A549 (cell line): Measurements from ENCODE around the gene PRSS12. TPM values are rescaled to one million over a fixed set of nuclear protein-coding genes. Genes with fewer than 3 reads are reported as not detected.

Source experiments
- ATAC-seq, 2 experiments: fragments of 200-7000 bp in 1 of 2; fragments of >200 bp in 1 of 2; cut with Nextera tagmentation in 1 of 2; cut with Tn5 transposase in 1 of 2; 3 replicates each; pipeline versions ENCODE4 v1.8.0 to v1.9.1; 2018 to 2020; ENCODE audit warnings: mild to moderate bottlenecking in 1 of 2, moderate library complexity in 1 of 2
- CTCF ChIA-PET: fragments of 300-600 bp; sonication (Branson Sonifier 250); formaldehyde crosslinking; extraction: SDS; loops from one replicate; lab custom pipeline; 2021; ENCODE audit warnings: antibody characterized with exemption, inconsistent platforms; lab: Yijun Ruan, JAX
- POLR2A ChIA-PET: fragments of 350-600 bp; formaldehyde crosslinking; extraction: SDS; loops from one replicate; lab custom pipeline; 2021; ENCODE audit warnings: antibody characterized with exemption, inconsistent platforms; lab: Yijun Ruan, JAX
- DNase-seq, 2 experiments: peaks; one replicate each; pipeline versions ENCODE4 v3.0.0 to v3.0.0-alpha.2; 2011 to 2016; ENCODE audit warnings: low read depth in 1 of 2, low spot score in 1 of 2
- FAIRE-seq: peaks from 2 replicates; lab custom pipeline; 2011; peaks lifted over from hg19 to GRCh38; lab: Jason Lieb, UNC
- H3K27ac ChIP-seq, 2 experiments: fragments of >200 bp; sonication (Bioruptor Twin); formaldehyde crosslinking; 3 replicates each; pipeline ENCODE4 v1.5.1; 2016 to 2017
- H3K4me1 ChIP-seq: fragments of >200 bp; sonication (Bioruptor Twin); formaldehyde crosslinking; 3 replicates; pipeline ENCODE4 v1.6.1; 2016
- H3K4me2 ChIP-seq: fragments of >200 bp; sonication (Bioruptor Twin); formaldehyde crosslinking; 3 replicates; pipeline ENCODE4 v1.6.1; 2016
- H3K4me3 ChIP-seq: fragments of >200 bp; sonication (Bioruptor Twin); formaldehyde crosslinking; 3 replicates; pipeline ENCODE4 v1.5.1; 2016
- H3K9me3 ChIP-seq: fragments of >200 bp; sonication (Bioruptor Twin); formaldehyde crosslinking; 3 replicates; pipeline ENCODE4 v1.6.1; 2016
- CBX2 ChIP-seq: fragments of 200-600 bp; sonication (generic); IDR thresholded peaks from 2 replicates; pipeline ENCODE4 v1.6.1; 2016; ENCODE audit warnings: low read depth, mild to moderate bottlenecking, borderline replicate concordance
- CBX8 ChIP-seq: fragments of 200-600 bp; sonication (generic); IDR thresholded peaks from 2 replicates; pipeline ENCODE4 v1.6.1; 2016
- EHMT2 ChIP-seq: fragments of 200-600 bp; sonication (generic); IDR thresholded peaks from 2 replicates; pipeline ENCODE4 v1.6.1; 2016; ENCODE audit warnings: antibody characterized with exemption, low read depth, mild to moderate bottlenecking, moderate library complexity
- ESRRA ChIP-seq: fragments of 150-350 bp; IDR thresholded peaks from 2 replicates; pipeline ENCODE4 v1.6.1; 2014; ENCODE audit warnings: mild to moderate bottlenecking, low read length, borderline replicate concordance
- FOXS1 ChIP-seq: fragments of 250-450 bp; sonication (Bioruptor Pico); IDR thresholded peaks from 2 replicates; pipeline ENCODE4 v1.5.0; 2020; ENCODE audit warnings: mild to moderate bottlenecking, moderate library complexity
- HEYL ChIP-seq: fragments of 250-450 bp; sonication (Bioruptor Pico); IDR thresholded peaks from 2 replicates; pipeline ENCODE4 v1.8.0; 2021; ENCODE audit warnings: mild to moderate bottlenecking, moderate library complexity
- HOXA7 ChIP-seq: fragments of 250-450 bp; sonication (Bioruptor Pico); IDR thresholded peaks from 2 replicates; pipeline ENCODE4 v1.5.0; 2020; ENCODE audit warnings: mild to moderate bottlenecking, moderate library complexity
- HOXB13 ChIP-seq: fragments of 250-450 bp; sonication (Bioruptor Pico); IDR thresholded peaks from 2 replicates; pipeline ENCODE4 v1.5.0; 2020; ENCODE audit warnings: low read depth, mild to moderate bottlenecking, moderate library complexity
- HOXB5 ChIP-seq: fragments of 250-450 bp; sonication (Bioruptor Pico); IDR thresholded peaks from 2 replicates; pipeline ENCODE4 v1.5.0; 2020; ENCODE audit warnings: mild to moderate bottlenecking, moderate library complexity
- MAZ ChIP-seq: fragments of 150-350 bp; IDR thresholded peaks from 2 replicates; pipeline ENCODE4 v1.6.1; 2014; ENCODE audit warnings: antibody characterized with exemption, low read depth, low read length, borderline replicate concordance
- NPAS2 ChIP-seq: fragments of 250-450 bp; sonication (Bioruptor Pico); IDR thresholded peaks from 2 replicates; pipeline ENCODE4 v1.8.0; 2022; ENCODE audit warnings: mild to moderate bottlenecking, moderate library complexity, borderline replicate concordance
- NR3C1 ChIP-seq: fragments of >200 bp; sonication (Bioruptor Twin); formaldehyde crosslinking; IDR thresholded peaks from 3 replicates; pipeline ENCODE4 v1.6.1; 2017
- POLR2A ChIP-seq: IDR thresholded peaks from 2 replicates; pipeline ENCODE4 v1.6.1; 2012; ENCODE audit warnings: mild to moderate bottlenecking, low read length
- RCOR1 ChIP-seq: fragments of 150-350 bp; IDR thresholded peaks from 2 replicates; pipeline ENCODE4 v1.6.1; 2014; ENCODE audit warnings: antibody characterized with exemption, low read length, low read depth
- RFX5 ChIP-seq: fragments of 450-650 bp; IDR thresholded peaks from 2 replicates; pipeline ENCODE4 v1.7.1; 2014; ENCODE audit warnings: antibody characterized with exemption, mild to moderate bottlenecking, moderate library complexity
- RNF2 ChIP-seq: fragments of 200-600 bp; sonication (generic); IDR thresholded peaks from 2 replicates; pipeline ENCODE4 v1.6.1; 2016; ENCODE audit warnings: low read depth, mild to moderate bottlenecking, antibody characterized with exemption, moderate library complexity, borderline replicate concordance
- SMC3 ChIP-seq: fragments of >200 bp; sonication (Bioruptor Twin); formaldehyde crosslinking; IDR thresholded peaks from 3 replicates; pipeline ENCODE4 v1.6.1; 2018; ENCODE audit warnings: inconsistent platforms
- TP53 ChIP-seq: fragments of 250-450 bp; sonication (Bioruptor Pico); IDR thresholded peaks from 2 replicates; pipeline ENCODE4 v1.5.0; 2021; ENCODE audit warnings: mild to moderate bottlenecking, moderate library complexity
- ZC3H11A ChIP-seq: fragments of 450-650 bp; IDR thresholded peaks from 2 replicates; pipeline ENCODE4 v1.6.1; 2014; ENCODE audit warnings: antibody characterized with exemption, mild to moderate bottlenecking
- ZFP36 ChIP-seq: fragments of 450-650 bp; IDR thresholded peaks from 2 replicates; pipeline ENCODE4 v1.6.1; 2014; ENCODE audit warnings: borderline replicate concordance; ENCODE audit not compliant: partially characterized antibody
- WGBS: methylation state at CpG from one replicate; pipeline ENCODE4 v1.1.6; 2017; ENCODE audit errors: missing lambda C conversion rate; 5-methylcytosine and 5-hydroxymethylcytosine counted together
- polyA plus RNA-seq, 4 experiments: library from polyadenylated mRNA; depleted of rRNA in 3 of 4; stranded (reverse); fragments of >200 nt; fragmentation: RNase III in 1 of 4; extraction: RNeasy Plus Mini Kit Qiagen cat#74134 plus additional on column Dnase treatment in 1 of 4; gene quantifications; 2 replicates in 3 of 4; 3 replicates in 1 of 4; pipeline ENCODE4 v1.2.3, GENCODE V29; 2011 to 2017
- TF ChIP-seq, protein P1 (sequence below): fragments of 450-650 bp; IDR thresholded peaks from 2 replicates; pipeline ENCODE4 v1.6.1; 2014; ENCODE audit warnings: antibody characterized with exemption
- TF ChIP-seq, protein P2 (sequence below): fragments of 150-350 bp; IDR thresholded peaks from 2 replicates; pipeline ENCODE4 v1.6.1; 2014; ENCODE audit warnings: low read depth, mild to moderate bottlenecking, low read length
- TF ChIP-seq, protein P3 (sequence below): fragments of 250-450 bp; sonication (Bioruptor Pico); IDR thresholded peaks from 2 replicates; pipeline ENCODE4 v1.5.0; 2020; ENCODE audit warnings: low read depth, mild to moderate bottlenecking, moderate library complexity
- TF ChIP-seq, protein P4 (sequence below): fragments of 200-600 bp; sonication (generic); IDR thresholded peaks from 2 replicates; pipeline ENCODE4 v1.6.1; 2016; ENCODE audit warnings: antibody characterized with exemption, mild to moderate bottlenecking, moderate library complexity
- TF ChIP-seq, protein P5 (sequence below): fragments of >200 bp; sonication (Bioruptor Twin); formaldehyde crosslinking; IDR thresholded peaks from 3 replicates; pipeline ENCODE4 v1.6.1; 2016

Gene PRSS12
- polyA plus RNA-seq, 2 of the 4 experiments (the other 2 are of a cell fraction), result 0.34 to 0.36 TPM

DNA sequence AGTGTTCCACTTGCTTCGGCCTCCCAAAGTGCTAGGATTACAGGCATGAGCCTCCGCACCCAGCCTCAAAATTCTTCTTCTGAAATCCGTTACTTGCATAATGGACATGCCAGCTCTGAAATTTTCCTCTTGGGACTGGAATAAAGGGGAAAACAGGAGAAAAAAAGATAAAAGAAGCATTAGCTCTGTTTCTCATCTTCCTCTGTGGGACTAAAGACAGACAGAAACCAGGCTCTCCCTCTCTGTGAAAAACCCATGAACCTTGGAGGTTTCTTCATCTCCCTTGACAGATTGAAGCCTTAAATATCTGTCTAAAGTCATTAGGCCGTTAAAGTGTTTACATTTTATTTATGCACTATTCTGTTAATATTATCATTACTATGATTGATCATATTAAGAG is 19.4 kb upstream of the PRSS12 start (continued):
- TF ChIP-seq HOXA7, result no peak
- TF ChIP-seq, protein P1, sequence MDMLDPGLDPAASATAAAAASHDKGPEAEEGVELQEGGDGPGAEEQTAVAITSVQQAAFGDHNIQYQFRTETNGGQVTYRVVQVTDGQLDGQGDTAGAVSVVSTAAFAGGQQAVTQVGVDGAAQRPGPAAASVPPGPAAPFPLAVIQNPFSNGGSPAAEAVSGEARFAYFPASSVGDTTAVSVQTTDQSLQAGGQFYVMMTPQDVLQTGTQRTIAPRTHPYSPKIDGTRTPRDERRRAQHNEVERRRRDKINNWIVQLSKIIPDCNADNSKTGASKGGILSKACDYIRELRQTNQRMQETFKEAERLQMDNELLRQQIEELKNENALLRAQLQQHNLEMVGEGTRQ, result no peak
- no peak for TF ChIP-seq POLR2A
- no peak for TF ChIP-seq ZC3H11A
- TF ChIP-seq HOXB13 (CRISPR knock-in tag), result no peak
- no peak for TF ChIP-seq SMC3
- no peak for TF ChIP-seq HOXB5 (CRISPR knock-in tag)

DNA sequence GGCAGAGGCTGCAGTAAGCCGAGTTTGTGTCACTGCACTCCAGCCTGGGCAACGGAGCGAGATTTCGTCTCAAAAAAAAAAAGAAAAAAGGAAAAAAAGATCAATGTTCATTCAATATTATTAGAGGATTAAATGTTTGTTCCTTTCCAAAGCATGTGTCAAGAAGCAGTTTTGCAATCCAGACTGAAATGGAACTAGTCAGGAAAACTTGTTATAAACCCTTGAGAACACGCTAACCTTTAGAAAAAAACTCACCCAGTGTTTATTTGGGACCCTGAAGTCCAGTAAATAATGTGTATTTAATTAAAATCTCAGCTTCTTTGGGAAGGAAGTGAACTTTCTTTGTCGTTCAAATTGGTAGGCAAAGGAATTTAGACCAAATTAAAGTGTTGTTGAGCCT is 16.4 kb upstream of the PRSS12 start:
- POLR2A ChIA-PET, result no interaction called here
- FAIRE-seq, result no peak

DNA sequence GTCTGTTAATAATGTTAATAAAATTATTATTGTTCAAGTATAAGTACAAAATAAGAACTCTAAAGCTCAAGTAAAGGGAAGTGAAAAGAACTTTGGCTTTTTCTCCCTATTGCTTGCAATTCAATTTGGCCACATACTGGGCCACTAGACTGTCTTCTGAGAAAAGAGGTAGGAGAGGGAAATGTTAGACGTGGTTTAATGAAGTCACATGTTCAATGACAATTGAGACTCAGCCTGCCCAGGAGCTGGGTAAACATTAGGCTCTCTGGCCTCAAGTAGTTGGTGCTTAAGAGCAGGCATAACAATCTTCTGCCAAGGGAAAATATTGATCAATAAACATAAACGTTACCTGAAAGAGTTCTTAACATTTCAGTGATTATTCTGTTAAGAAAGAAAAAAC is 15.1 kb upstream of the PRSS12 start:
- ChIA-PET POLR2A (no interaction called here), CTCF (interaction anchor here (1.7 kb wide), 1 partner anchor 9 kb away, joined by 4 read pairs; no protein-coding TSS in a partner anchor)
- DNase-seq (no peak), FAIRE-seq (no peak), ATAC-seq (no peak)
- Histone ChIP-seq H3K4me2 (no peak overlapping the region), H3K9me3 (no peaks in the 10 kb centered on the region), H3K4me3 (no peak overlapping the region), H3K27ac (no peak overlapping the region), H3K4me1 (no peaks in the 10 kb centered on the region)
- 15% methylated on average over 2 of the region's 2 CpGs for WGBS
- TF ChIP-seq EHMT2 (no peak), ESRRA (no peak), ZC3H11A (no peak), TP53 (CRISPR knock-in tag) (no peak), RNF2 (no peak), CBX2 (no peak), MAZ (no peak)
- TF ChIP-seq, protein P2, sequence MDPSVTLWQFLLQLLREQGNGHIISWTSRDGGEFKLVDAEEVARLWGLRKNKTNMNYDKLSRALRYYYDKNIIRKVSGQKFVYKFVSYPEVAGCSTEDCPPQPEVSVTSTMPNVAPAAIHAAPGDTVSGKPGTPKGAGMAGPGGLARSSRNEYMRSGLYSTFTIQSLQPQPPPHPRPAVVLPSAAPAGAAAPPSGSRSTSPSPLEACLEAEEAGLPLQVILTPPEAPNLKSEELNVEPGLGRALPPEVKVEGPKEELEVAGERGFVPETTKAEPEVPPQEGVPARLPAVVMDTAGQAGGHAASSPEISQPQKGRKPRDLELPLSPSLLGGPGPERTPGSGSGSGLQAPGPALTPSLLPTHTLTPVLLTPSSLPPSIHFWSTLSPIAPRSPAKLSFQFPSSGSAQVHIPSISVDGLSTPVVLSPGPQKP, result no peak

More for the DNA sequence above, 16.4 kb upstream of the PRSS12 start:
- no peak overlapping the region for H3K27ac ChIP-seq
- CTCF ChIA-PET, result interaction anchor here (0.6 kb wide), 2 partner anchors 23 to 387 kb away, joined by 3 read pairs; no protein-coding TSS in a partner anchor
- no peak overlapping the region for H3K4me3 ChIP-seq
- ATAC-seq (no peak), DNase-seq (no peak)
- H3K4me2 ChIP-seq, result no peak overlapping the region
- no peaks in the 10 kb centered on the region for H3K9me3 ChIP-seq
- TF ChIP-seq, protein P3, sequence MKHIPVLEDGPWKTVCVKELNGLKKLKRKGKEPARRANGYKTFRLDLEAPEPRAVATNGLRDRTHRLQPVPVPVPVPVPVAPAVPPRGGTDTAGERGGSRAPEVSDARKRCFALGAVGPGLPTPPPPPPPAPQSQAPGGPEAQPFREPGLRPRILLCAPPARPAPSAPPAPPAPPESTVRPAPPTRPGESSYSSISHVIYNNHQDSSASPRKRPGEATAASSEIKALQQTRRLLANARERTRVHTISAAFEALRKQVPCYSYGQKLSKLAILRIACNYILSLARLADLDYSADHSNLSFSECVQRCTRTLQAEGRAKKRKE (CRISPR knock-in tag), result no peak
- TF ChIP-seq NPAS2 (CRISPR knock-in tag), result no peak
- TF ChIP-seq, protein P4, sequence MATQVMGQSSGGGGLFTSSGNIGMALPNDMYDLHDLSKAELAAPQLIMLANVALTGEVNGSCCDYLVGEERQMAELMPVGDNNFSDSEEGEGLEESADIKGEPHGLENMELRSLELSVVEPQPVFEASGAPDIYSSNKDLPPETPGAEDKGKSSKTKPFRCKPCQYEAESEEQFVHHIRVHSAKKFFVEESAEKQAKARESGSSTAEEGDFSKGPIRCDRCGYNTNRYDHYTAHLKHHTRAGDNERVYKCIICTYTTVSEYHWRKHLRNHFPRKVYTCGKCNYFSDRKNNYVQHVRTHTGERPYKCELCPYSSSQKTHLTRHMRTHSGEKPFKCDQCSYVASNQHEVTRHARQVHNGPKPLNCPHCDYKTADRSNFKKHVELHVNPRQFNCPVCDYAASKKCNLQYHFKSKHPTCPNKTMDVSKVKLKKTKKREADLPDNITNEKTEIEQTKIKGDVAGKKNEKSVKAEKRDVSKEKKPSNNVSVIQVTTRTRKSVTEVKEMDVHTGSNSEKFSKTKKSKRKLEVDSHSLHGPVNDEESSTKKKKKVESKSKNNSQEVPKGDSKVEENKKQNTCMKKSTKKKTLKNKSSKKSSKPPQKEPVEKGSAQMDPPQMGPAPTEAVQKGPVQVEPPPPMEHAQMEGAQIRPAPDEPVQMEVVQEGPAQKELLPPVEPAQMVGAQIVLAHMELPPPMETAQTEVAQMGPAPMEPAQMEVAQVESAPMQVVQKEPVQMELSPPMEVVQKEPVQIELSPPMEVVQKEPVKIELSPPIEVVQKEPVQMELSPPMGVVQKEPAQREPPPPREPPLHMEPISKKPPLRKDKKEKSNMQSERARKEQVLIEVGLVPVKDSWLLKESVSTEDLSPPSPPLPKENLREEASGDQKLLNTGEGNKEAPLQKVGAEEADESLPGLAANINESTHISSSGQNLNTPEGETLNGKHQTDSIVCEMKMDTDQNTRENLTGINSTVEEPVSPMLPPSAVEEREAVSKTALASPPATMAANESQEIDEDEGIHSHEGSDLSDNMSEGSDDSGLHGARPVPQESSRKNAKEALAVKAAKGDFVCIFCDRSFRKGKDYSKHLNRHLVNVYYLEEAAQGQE, result no peak
- TF ChIP-seq HEYL (CRISPR knock-in tag), result no peak
- no peak for TF ChIP-seq NR3C1
- TF ChIP-seq SMC3, result no peak
- TF ChIP-seq CBX8, result no peak
- TF ChIP-seq RCOR1, result no peak
- TF ChIP-seq RFX5, result no peak
- no peak for TF ChIP-seq FOXS1 (CRISPR knock-in tag)
- TF ChIP-seq, protein P1, result no peak
- no peak for TF ChIP-seq ZFP36
- TF ChIP-seq, protein P5, sequence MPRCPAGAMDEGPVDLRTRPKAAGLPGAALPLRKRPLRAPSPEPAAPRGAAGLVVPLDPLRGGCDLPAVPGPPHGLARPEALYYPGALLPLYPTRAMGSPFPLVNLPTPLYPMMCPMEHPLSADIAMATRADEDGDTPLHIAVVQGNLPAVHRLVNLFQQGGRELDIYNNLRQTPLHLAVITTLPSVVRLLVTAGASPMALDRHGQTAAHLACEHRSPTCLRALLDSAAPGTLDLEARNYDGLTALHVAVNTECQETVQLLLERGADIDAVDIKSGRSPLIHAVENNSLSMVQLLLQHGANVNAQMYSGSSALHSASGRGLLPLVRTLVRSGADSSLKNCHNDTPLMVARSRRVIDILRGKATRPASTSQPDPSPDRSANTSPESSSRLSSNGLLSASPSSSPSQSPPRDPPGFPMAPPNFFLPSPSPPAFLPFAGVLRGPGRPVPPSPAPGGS, result no peak
- no peak for TF ChIP-seq TP53 (CRISPR knock-in tag)
- WGBS, result 43% methylated on average over 6 of the region's 6 CpGs
- no peaks in the 10 kb centered on the region for H3K4me1 ChIP-seq
